RWPE2 (cell line): Measurements from ENCODE around the gene ELOVL3.
"Not testable (repeated sequence)": the region's sequence is repeated elsewhere in the genome, so short reads cannot be mapped to it uniquely, and the experiment has no call there.

Experiments used
- ATAC-seq: fragments of 200-7000 bp; cut with Tn5 transposase; 3 replicates; pipeline ENCODE4 v1.9.1; 2021; ENCODE audit warnings: low read depth
- DNase-seq: peaks from one replicate; pipeline ENCODE4 v3.0.0-alpha.2; 2020; ENCODE audit warnings: low spot score
- H3K27ac ChIP-seq: fragments of 450-650 bp; 2 replicates; pipeline ENCODE4 v1.5.1; 2017; ENCODE audit warnings: mild to moderate bottlenecking; ENCODE audit not compliant: poor library complexity, severe bottlenecking
- H3K27me3 ChIP-seq: fragments of 250-450 bp; sonication (Bioruptor Pico); 2 replicates; pipeline ENCODE4 v1.5.1; 2021; ENCODE audit warnings: mild to moderate bottlenecking, moderate library complexity; ENCODE audit not compliant: insufficient read depth, poor library complexity, severe bottlenecking
- H3K36me3 ChIP-seq: fragments of 250-450 bp; sonication (Bioruptor Pico); 2 replicates; pipeline ENCODE4 v1.5.1; 2020; ENCODE audit warnings: low read depth, mild to moderate bottlenecking, moderate library complexity
- H3K4me1 ChIP-seq: fragments of 250-450 bp; sonication (Bioruptor Pico); 2 replicates; pipeline ENCODE4 v1.5.1; 2021; ENCODE audit warnings: mild to moderate bottlenecking, moderate library complexity; ENCODE audit not compliant: insufficient read depth, poor library complexity, severe bottlenecking
- H3K4me3 ChIP-seq: fragments of 250-450 bp; sonication (Bioruptor Pico); 2 replicates; pipeline ENCODE4 v1.5.1; 2021; ENCODE audit warnings: mild to moderate bottlenecking, moderate library complexity; ENCODE audit not compliant: severe bottlenecking
- H3K9me3 ChIP-seq: fragments of 250-450 bp; sonication (Bioruptor Pico); 2 replicates; pipeline ENCODE4 v1.5.1; 2021; ENCODE audit warnings: mild to moderate bottlenecking, moderate library complexity; ENCODE audit not compliant: severe bottlenecking
- CTCF ChIP-seq: fragments of 450-650 bp; IDR thresholded peaks from one replicate; pipeline ENCODE4 v1.5.1; 2017; ENCODE audit warnings: mild to moderate bottlenecking, moderate library complexity; ENCODE audit not compliant: poor library complexity, severe bottlenecking

ELOVL3 gene

GRCh38 chr10:102243309-102243708, 17.2 kb downstream of the ELOVL3 start:
- no peak overlapping the region for H3K4me3 ChIP-seq
- peaks cover 22% of the 10 kb centered on the region for H3K4me1 ChIP-seq
- ATAC-seq (peak; percentile 8; the same call in 2 of the 3 replicates), DNase-seq (no peak)
- TF ChIP-seq CTCF, result no peak
- peaks cover 9% of the 10 kb centered on the region for H3K36me3 ChIP-seq
- peak overlapping the region; percentile 54 for H3K27ac ChIP-seq
- peaks cover 8% of the 10 kb centered on the region for H3K27me3 ChIP-seq
- no peaks in the 10 kb centered on the region for H3K9me3 ChIP-seq

- Histone ChIP-seq H3K4me1 (peaks cover 22% of the 10 kb centered on the region), H3K9me3 (no peaks in the 10 kb centered on the region), H3K27ac (peak within 1 kb of the TSS; percentile 54), H3K36me3 (peaks cover 18% of the 10 kb centered on the region), H3K27me3 (peaks cover 8% of the 10 kb centered on the region), H3K4me3 (peak within 1 kb of the TSS; percentile 65)
- DNase-seq, result peak; percentile 91
- peak; percentile 90 for ATAC-seq
- no peak for TF ChIP-seq CTCF
Measured at GRCh38 chr10:102245082-102245931, 19.2 kb downstream of the ELOVL3 start, which contains the start of gene GBF1. Gene GBF1, plus strand, starts transcription at chr10:102245532. Its CDS starts 13,407 bp downstream, at chr10:102258939.

- Histone ChIP-seq H3K27ac (peak overlapping the region; percentile 54), H3K4me3 (peak overlapping the region; percentile 65), H3K36me3 (peaks cover 18% of the 10 kb centered on the region), H3K4me1 (peaks cover 22% of the 10 kb centered on the region), H3K27me3 (peaks cover 2% of the 10 kb centered on the region), H3K9me3 (no peaks in the 10 kb centered on the region)
- ATAC-seq (no peak), DNase-seq (no peak)
- no peak for TF ChIP-seq CTCF
Measured at GRCh38 chr10:102245932-102246251, 19.8 kb downstream of the ELOVL3 start.

GRCh38 chr10:102246261-102246660, 20.2 kb downstream of the ELOVL3 start:
- no peak for TF ChIP-seq CTCF
- no peak for DNase-seq
- peaks cover 22% of the 10 kb centered on the region for H3K4me1 ChIP-seq
- ATAC-seq, result no peak
- peak overlapping the region; percentile 65 for H3K4me3 ChIP-seq
- no peaks in the 10 kb centered on the region for H3K9me3 ChIP-seq
- no peaks in the 10 kb centered on the region for H3K27me3 ChIP-seq
- H3K27ac ChIP-seq, result peak overlapping the region; percentile 54
- peaks cover 20% of the 10 kb centered on the region for H3K36me3 ChIP-seq

GRCh38 chr10:102247734-102248133, 21.6 kb downstream of the ELOVL3 start:
- Histone ChIP-seq H3K4me1 (peaks cover 19% of the 10 kb centered on the region), H3K27ac (no peak overlapping the region), H3K9me3 (no peaks in the 10 kb centered on the region), H3K36me3 (peaks cover 26% of the 10 kb centered on the region), H3K4me3 (no peak overlapping the region), H3K27me3 (no peaks in the 10 kb centered on the region)
- DNase-seq (no peak), ATAC-seq (no peak)
- no peak for TF ChIP-seq CTCF

GRCh38 chr10:102252508-102252907, 26.4 kb downstream of the ELOVL3 start:
- not testable (repeated sequence) for ATAC-seq, H3K9me3 ChIP-seq, H3K27ac ChIP-seq, H3K4me1 ChIP-seq, H3K4me3 ChIP-seq, H3K27me3 ChIP-seq, DNase-seq
- H3K36me3 ChIP-seq, result peaks cover 21% of the 10 kb centered on the region
